ENCODE results near the gene FBXW11. TPM values are rescaled to one million over a fixed set of nuclear protein-coding genes. Genes with fewer than 3 reads are reported as not detected.

Gene FBXW11
- total RNA-seq, 1 experiment from 2014 or later = 52.0 TPM

DNA sequence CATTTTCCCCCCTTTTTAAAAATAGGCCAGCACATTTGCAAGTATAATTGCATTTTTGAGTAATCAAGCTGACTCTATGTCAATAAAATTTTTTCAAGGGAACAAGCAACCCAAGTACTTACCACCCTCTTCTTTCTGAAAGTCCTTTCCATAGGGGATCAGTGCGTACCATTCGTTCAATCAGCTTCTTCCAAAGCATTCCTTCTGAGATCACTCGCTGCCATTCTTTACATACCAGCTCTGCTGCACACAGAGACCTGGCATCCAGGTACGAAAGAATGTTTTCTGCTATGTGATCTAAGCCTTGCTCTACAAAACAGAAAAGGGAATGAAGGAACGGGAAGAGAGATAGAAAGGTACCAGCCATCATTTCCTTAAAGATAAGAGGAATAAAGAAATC, 106.6 kb downstream of the FBXW11 start:
- no peaks in the 10 kb centered on the region for H3K36me3 ChIP-seq (ENCODE audit: control insufficient read depth in 1 of 2, insufficient read depth in 2 of 2, low read length in 2 of 2)
- H3K27me3 ChIP-seq (ENCODE audit: insufficient read depth, low read length) = no peaks in the 10 kb centered on the region
- no TSS peak for BruUV-seq (replicated peaks)
- intact Hi-C loops (cut with micrococcal nuclease) = loop anchor here (10.0 kb wide), 1 partner anchor 1155 kb away; no protein-coding TSS in a partner anchor
- TF ChIP-seq, protein P1, sequence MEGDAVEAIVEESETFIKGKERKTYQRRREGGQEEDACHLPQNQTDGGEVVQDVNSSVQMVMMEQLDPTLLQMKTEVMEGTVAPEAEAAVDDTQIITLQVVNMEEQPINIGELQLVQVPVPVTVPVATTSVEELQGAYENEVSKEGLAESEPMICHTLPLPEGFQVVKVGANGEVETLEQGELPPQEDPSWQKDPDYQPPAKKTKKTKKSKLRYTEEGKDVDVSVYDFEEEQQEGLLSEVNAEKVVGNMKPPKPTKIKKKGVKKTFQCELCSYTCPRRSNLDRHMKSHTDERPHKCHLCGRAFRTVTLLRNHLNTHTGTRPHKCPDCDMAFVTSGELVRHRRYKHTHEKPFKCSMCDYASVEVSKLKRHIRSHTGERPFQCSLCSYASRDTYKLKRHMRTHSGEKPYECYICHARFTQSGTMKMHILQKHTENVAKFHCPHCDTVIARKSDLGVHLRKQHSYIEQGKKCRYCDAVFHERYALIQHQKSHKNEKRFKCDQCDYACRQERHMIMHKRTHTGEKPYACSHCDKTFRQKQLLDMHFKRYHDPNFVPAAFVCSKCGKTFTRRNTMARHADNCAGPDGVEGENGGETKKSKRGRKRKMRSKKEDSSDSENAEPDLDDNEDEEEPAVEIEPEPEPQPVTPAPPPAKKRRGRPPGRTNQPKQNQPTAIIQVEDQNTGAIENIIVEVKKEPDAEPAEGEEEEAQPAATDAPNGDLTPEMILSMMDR (IDR thresholded peaks at IDR 0.05 in 2 of 3, conservative IDR thresholded peaks at IDR 0.05 in 1 of 3; ENCODE audit: borderline replicate concordance in 1 of 3, insufficient read depth in 1 of 3, low read depth in 2 of 3, low read length in 2 of 3) = no peak
- TF ChIP-seq ZNF274 (IDR thresholded peaks at IDR 0.05; ENCODE audit: low read depth, low read length) (no peak), FOSL1 (IDR thresholded peaks at IDR 0.05; ENCODE audit: low read depth) (no peak), TCF7L2 (IDR thresholded peaks at IDR 0.05; ENCODE audit: borderline replicate concordance, extremely low read depth, insufficient read depth, insufficient read length) (no peak), ELF1 (IDR thresholded peaks at IDR 0.05; ENCODE audit: borderline replicate concordance, low read depth) (no peak), SP1 (IDR thresholded peaks at IDR 0.05; ENCODE audit: low read depth) (no peak), RAD21 (IDR thresholded peaks at IDR 0.05; ENCODE audit: low read depth) (no peak), EZH2 (IDR thresholded peaks at IDR 0.05) (no peak), YY1 (IDR thresholded peaks at IDR 0.05; ENCODE audit: extremely low read depth, insufficient replicate concordance, low read depth, low read length) (no peak), POLR2A (IDR thresholded peaks at IDR 0.05; ENCODE audit: borderline replicate concordance, extremely low read depth, insufficient read depth, insufficient read length) (no peak), SRF (IDR thresholded peaks at IDR 0.05; ENCODE audit: low read depth) (no peak)
- TF ChIP-seq, protein P2, sequence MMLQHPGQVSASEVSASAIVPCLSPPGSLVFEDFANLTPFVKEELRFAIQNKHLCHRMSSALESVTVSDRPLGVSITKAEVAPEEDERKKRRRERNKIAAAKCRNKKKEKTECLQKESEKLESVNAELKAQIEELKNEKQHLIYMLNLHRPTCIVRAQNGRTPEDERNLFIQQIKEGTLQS (IDR thresholded peaks at IDR 0.05) = no peak
- ATAC-seq (no peak), DNase-seq (ENCODE audit: low read depth, low spot score) (no peak)
- ChIA-PET RAD21 (ENCODE audit: low non-redundant PET in 1 of 2, low total read pairs in 2 of 2, uncharacterized antibody in 2 of 2, unreplicated experiment in 2 of 2) (no interaction called here), CTCF (interaction anchor here (1.4 to 1.9 kb wide), 2 partner anchors 9 to 12 kb away, joined by 3 to 5 read pairs; no protein-coding TSS in a partner anchor), POLR2A (no interaction called here)
- H3K27ac ChIP-seq (ENCODE audit: low read depth, low read length) = no peak overlapping the region
- H3K79me2 ChIP-seq (ENCODE audit: insufficient read depth, low read length) = peaks cover 22% of the 10 kb centered on the region
- no peak overlapping the region for H2AFZ ChIP-seq (ENCODE audit: low read depth, low read length, poor library complexity, severe bottlenecking)
- H3K9ac ChIP-seq (ENCODE audit: low read length) = no peak overlapping the region
- no peak overlapping the region for H3K4me3 ChIP-seq (replicated peaks in 1 of 2; ENCODE audit: low read depth in 1 of 2, low read length in 2 of 2)
- no peak overlapping the region for H3K4me2 ChIP-seq (ENCODE audit: low read length)
- H3K9me3 ChIP-seq (ENCODE audit: control insufficient read depth in 1 of 2, insufficient read depth in 1 of 2, low read depth in 1 of 2, low read length in 2 of 2) = no peaks in the 10 kb centered on the region
- no peaks in the 10 kb centered on the region for H3K4me1 ChIP-seq (ENCODE audit: control insufficient read depth in 1 of 2, insufficient read depth in 2 of 2, low read length in 2 of 2)
- no peaks in the 10 kb centered on the region for H4K20me1 ChIP-seq (ENCODE audit: insufficient read depth)
- H3K9me2 ChIP-seq (ENCODE audit: insufficient read depth) = no peaks in the 10 kb centered on the region
